ENCODE data around the gene KLF7.

Gene KLF7

GRCh38 chr2:207103132-207103531, 62.6 kb downstream of the KLF7 start:
- no peak overlapping the region for H3K27ac ChIP-seq
- no peak for TF ChIP-seq CTCF (conservative IDR thresholded peaks at IDR 0.05)

GRCh38 chr2:207101984-207102383, 63.8 kb downstream of the KLF7 start:
- no peak for TF ChIP-seq CTCF (conservative IDR thresholded peaks at IDR 0.05)
- H3K27ac ChIP-seq = no peak overlapping the region

GRCh38 chr2:207097278-207097677, 68.5 kb downstream of the KLF7 start:
- TF ChIP-seq CTCF (conservative IDR thresholded peaks at IDR 0.05) = no peak
- no peak overlapping the region for H3K27ac ChIP-seq

- no peak for TF ChIP-seq CTCF (conservative IDR thresholded peaks at IDR 0.05)
- H3K27ac ChIP-seq = no peak overlapping the region
Observed at GRCh38 chr2:207095963-207096362, 69.8 kb downstream of the KLF7 start.

- TF ChIP-seq CTCF (conservative IDR thresholded peaks at IDR 0.05) = no peak
- H3K27ac ChIP-seq = peak overlapping the region; percentile 48
Observed at GRCh38 chr2:207093234-207093633, 72.5 kb downstream of the KLF7 start.

- no peak overlapping the region; the same call in 1 of the 2 replicates for H3K27ac ChIP-seq
- no peak for TF ChIP-seq CTCF (conservative IDR thresholded peaks at IDR 0.05)
Observed at GRCh38 chr2:207092818-207093217, 72.9 kb downstream of the KLF7 start.

GRCh38 chr2:207091928-207092327, 73.8 kb downstream of the KLF7 start:
- no peak for TF ChIP-seq CTCF (conservative IDR thresholded peaks at IDR 0.05)
- H3K27ac ChIP-seq = no peak overlapping the region

- TF ChIP-seq CTCF (conservative IDR thresholded peaks at IDR 0.05) = no peak
Observed at GRCh38 chr2:207091176-207091575, 74.6 kb downstream of the KLF7 start.

More at GRCh38 chr2:207091176-207091575, 74.6 kb downstream of the KLF7 start:
- no peak overlapping the region for H3K27ac ChIP-seq

Data from VCaP (cell line).